Keratinocyte (primary cell): ENCODE data around the gene RPS2. TPM values are rescaled to one million over a fixed set of nuclear protein-coding genes. Genes with fewer than 3 reads are reported as not detected.

Source experiments
- DNase-seq: peaks from one replicate; pipeline ENCODE4 v3.0.0-alpha.2; 2011; ENCODE audit warnings: low read depth, missing footprints, low spot score
- FAIRE-seq: peaks from 2 replicates; lab custom pipeline; 2011; peaks lifted over from hg19 to GRCh38; lab: Jason Lieb, UNC
- H2AFZ ChIP-seq: 2 replicates; pipeline ENCODE4 v1.6.0; 2012; ENCODE audit warnings: low read length, control low read depth, inconsistent platforms; ENCODE audit not compliant: control insufficient read depth
- H3K27ac ChIP-seq: 2 replicates; pipeline ENCODE4 v1.5.1; 2011; ENCODE audit warnings: low read length; ENCODE audit not compliant: control insufficient read depth, insufficient read depth
- H3K27me3 ChIP-seq: 3 replicates; pipeline ENCODE4 v1.6.0; 2011; ENCODE audit warnings: low read length; ENCODE audit not compliant: control insufficient read depth, insufficient read depth; ENCODE audit errors: extremely low read depth
- H3K36me3 ChIP-seq, 2 experiments: 2 replicates in 1 of 2; 3 replicates in 1 of 2; pipeline ENCODE4 v1.5.1; 2011; ENCODE audit warnings: low read length in 2 of 2, mild to moderate bottlenecking in 1 of 2; ENCODE audit not compliant: control insufficient read depth in 2 of 2, insufficient read depth in 2 of 2; ENCODE audit errors: extremely low read depth in 1 of 2
- H3K4me1 ChIP-seq: 3 replicates; pipeline ENCODE4 v1.5.1; 2011; ENCODE audit warnings: low read length; ENCODE audit not compliant: control insufficient read depth, insufficient read depth; ENCODE audit errors: extremely low read depth
- H3K4me2 ChIP-seq: 3 replicates; pipeline ENCODE4 v1.6.0; 2011; ENCODE audit warnings: low read depth, low read length; ENCODE audit not compliant: control insufficient read depth, insufficient read depth; ENCODE audit errors: extremely low read depth
- H3K4me3 ChIP-seq, 3 experiments: fragments of 200-600 bp in 1 of 3; sonication (generic) in 1 of 3; 2 replicates in 2 of 3; 3 replicates in 1 of 3; pipeline ENCODE4 v1.5.1; 2011 to 2016; ENCODE audit warnings: low read length in 3 of 3, mild to moderate bottlenecking in 3 of 3, control low read depth in 2 of 3, inconsistent platforms in 1 of 3, low read depth in 1 of 3, mixed read lengths in 1 of 3, mixed run types in 1 of 3, moderate library complexity in 1 of 3; ENCODE audit not compliant: control insufficient read depth in 2 of 3, insufficient read depth in 2 of 3; ENCODE audit errors: extremely low read depth in 1 of 3
- H3K79me2 ChIP-seq: 2 replicates; pipeline ENCODE4 v1.6.0; 2012; ENCODE audit warnings: low read length; ENCODE audit not compliant: control insufficient read depth, insufficient read depth
- H3K9ac ChIP-seq: 3 replicates; pipeline ENCODE4 v1.6.0; 2011; ENCODE audit warnings: low read length; ENCODE audit not compliant: control insufficient read depth, insufficient read depth; ENCODE audit errors: extremely low read depth
- H3K9me1 ChIP-seq: 3 replicates; pipeline ENCODE4 v1.6.0; 2011; ENCODE audit warnings: low read length; ENCODE audit not compliant: control insufficient read depth, insufficient read depth; ENCODE audit errors: extremely low read depth
- H3K9me3 ChIP-seq: 2 replicates; pipeline ENCODE4 v1.5.1; 2012; ENCODE audit warnings: low read depth, low read length; ENCODE audit not compliant: control insufficient read depth
- H4K20me1 ChIP-seq: 3 replicates; pipeline ENCODE4 v1.6.0; 2011; ENCODE audit warnings: low read length; ENCODE audit not compliant: control insufficient read depth, insufficient read depth; ENCODE audit errors: extremely low read depth
- EZH2 ChIP-seq: IDR thresholded peaks from one replicate; pipeline ENCODE4 v1.6.1; 2012; ENCODE audit warnings: inconsistent platforms, mild to moderate bottlenecking, low read length, moderate library complexity
- dilution Hi-C: fragments of 300-500 bp; cut with MboI; formaldehyde crosslinking; loops from one replicate; pipeline ENCODE4 v1.7.0; 2020; ENCODE audit warnings: low sequenced_read_pairs; ENCODE audit not compliant: extremely low pct_ligation_motif_present
- polyA plus RNA-seq, 5 experiments: library from polyadenylated mRNA; depleted of rRNA in 3 of 5; stranded (reverse) in 3 of 5; stranded (forward) in 1 of 5; unstranded in 1 of 5; fragments of >200 nt; gene quantifications; 1 replicate in 1 of 5; 2 replicates in 3 of 5; 3 replicates in 1 of 5; pipeline versions ENCODE4 v1.2.1 to v1.2.3, GENCODE V29; 2011 to 2012; ENCODE audit warnings: missing spikeins in 2 of 5, low read depth in 1 of 5, low replicate concordance in 1 of 5
- TF ChIP-seq, protein P1 (sequence below), 3 experiments: IDR thresholded peaks in 1 of 3; conservative IDR thresholded peaks in 1 of 3; optimal IDR thresholded peaks in 1 of 3; 2 replicates in 2 of 3; 3 replicates in 1 of 3; pipeline versions ENCODE3 to v1.5.1; 2011; ENCODE audit warnings: low read length in 3 of 3, mild to moderate bottlenecking in 3 of 3, moderate library complexity in 2 of 3, control low read depth in 1 of 3, inconsistent platforms in 1 of 3; ENCODE audit not compliant: insufficient read depth in 2 of 3; ENCODE audit errors: extremely low read depth in 1 of 3

The RPS2 gene
- polyA plus RNA-seq, 1 donor (not counting 4 experiments of a cell fraction or from before 2014, with no cell fraction given) = 3,573 TPM

DNA sequence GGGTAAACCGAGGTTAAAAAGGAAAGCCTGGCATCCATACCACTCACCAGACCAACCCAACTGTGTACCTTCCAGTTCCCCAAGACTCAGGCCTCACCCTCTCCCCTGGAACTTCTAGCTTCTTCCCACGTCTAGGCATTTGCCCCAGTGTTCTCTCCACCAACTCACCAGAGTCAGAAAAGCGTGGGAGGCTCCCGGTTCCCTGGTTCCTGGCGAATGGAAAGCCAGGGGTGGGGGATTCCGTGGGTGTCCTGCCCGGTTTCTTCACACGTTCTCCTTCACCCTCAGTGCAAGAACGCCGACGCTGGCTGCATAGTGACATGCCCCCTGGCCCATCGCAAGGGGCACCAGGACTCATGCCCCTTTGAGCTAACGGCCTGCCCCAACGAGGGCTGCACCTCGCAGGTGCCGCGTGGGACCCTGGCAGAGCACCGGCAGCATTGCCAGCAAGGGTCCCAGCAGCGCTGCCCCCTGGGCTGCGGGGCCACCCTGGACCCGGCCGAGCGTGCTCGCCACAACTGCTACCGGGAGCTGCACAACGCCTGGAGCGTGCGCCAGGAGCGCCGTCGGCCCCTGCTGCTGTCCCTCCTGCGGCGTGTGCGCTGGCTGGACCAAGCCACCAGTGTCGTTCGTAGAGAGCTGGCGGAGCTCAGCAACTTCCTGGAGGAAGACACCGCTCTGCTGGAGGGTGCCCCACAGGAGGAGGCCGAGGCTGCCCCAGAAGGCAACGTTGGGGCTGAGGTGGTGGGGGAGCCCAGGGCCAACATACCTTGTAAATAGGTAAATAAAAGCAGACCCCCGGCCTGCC is 3.7 kb upstream of the RPS2 start:
- Histone ChIP-seq H3K9me1 (no peaks in the 10 kb centered on the region), H3K9me3 (no peaks in the 10 kb centered on the region), H3K4me2 (no peak overlapping the region), H3K27ac (no peak overlapping the region), H3K27me3 (no peaks in the 10 kb centered on the region), H3K4me1 (peaks cover 21% of the 10 kb centered on the region), H3K36me3 (peaks cover 7 to 11% of the 10 kb centered on the region in 2 experiments), H3K79me2 (peaks cover 47% of the 10 kb centered on the region), H3K4me3 (no peak overlapping the region), H4K20me1 (peaks cover 6% of the 10 kb centered on the region), H2AFZ (no peak overlapping the region), H3K9ac (no peak overlapping the region)
- FAIRE-seq (no peak), DNase-seq (no peak)
- TF ChIP-seq, protein P1, sequence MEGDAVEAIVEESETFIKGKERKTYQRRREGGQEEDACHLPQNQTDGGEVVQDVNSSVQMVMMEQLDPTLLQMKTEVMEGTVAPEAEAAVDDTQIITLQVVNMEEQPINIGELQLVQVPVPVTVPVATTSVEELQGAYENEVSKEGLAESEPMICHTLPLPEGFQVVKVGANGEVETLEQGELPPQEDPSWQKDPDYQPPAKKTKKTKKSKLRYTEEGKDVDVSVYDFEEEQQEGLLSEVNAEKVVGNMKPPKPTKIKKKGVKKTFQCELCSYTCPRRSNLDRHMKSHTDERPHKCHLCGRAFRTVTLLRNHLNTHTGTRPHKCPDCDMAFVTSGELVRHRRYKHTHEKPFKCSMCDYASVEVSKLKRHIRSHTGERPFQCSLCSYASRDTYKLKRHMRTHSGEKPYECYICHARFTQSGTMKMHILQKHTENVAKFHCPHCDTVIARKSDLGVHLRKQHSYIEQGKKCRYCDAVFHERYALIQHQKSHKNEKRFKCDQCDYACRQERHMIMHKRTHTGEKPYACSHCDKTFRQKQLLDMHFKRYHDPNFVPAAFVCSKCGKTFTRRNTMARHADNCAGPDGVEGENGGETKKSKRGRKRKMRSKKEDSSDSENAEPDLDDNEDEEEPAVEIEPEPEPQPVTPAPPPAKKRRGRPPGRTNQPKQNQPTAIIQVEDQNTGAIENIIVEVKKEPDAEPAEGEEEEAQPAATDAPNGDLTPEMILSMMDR (optimal IDR thresholded peaks at IDR 0.05 in 1 of 3, IDR thresholded peaks at IDR 0.05 in 1 of 3, conservative IDR thresholded peaks at IDR 0.05 in 1 of 3; ENCODE audit: extremely low read depth in 1 of 3, insufficient read depth in 2 of 3, low read length in 3 of 3) = no peak
- TF ChIP-seq EZH2 = no peak
- dilution Hi-C loops = no loop called here

DNA sequence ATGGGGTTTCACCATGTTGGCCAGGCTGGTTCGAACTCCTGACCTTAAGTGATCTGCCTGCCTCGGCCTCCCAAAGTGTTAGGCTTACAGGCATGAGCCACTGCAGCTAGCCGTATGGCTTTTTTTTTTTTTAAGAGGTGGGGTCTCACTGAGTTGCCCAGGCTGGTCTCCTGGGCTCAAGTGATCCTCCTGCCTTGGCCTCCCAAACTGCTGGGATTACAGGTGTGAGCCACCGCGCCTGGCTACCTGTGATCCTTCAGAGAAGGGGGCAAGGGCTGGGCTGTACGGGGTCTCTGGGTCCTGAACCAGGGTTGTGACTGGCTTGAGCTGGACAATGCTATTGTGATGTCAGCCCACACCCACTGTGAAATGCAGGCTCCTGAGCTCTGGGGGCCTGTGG is 1.8 kb upstream of the RPS2 start, which contains the start of gene RNF151:
TSS of gene RNF151 (plus strand) at position 397 of the 400 bp plus-strand sequence. CDS start 26 bp downstream, outside the sequence.
- H4K20me1 ChIP-seq = peaks cover 19% of the 10 kb centered on the region
- H2AFZ ChIP-seq = no peak within 1 kb of the TSS
- H3K4me1 ChIP-seq = peaks cover 28% of the 10 kb centered on the region
- FAIRE-seq = no peak
- dilution Hi-C loops = no loop called here
- H3K9ac ChIP-seq = peak within 1 kb of the TSS; percentile 85
- peaks cover 49% of the 10 kb centered on the region for H3K79me2 ChIP-seq
- H3K27ac ChIP-seq = peak within 1 kb of the TSS; percentile 88
- H3K36me3 ChIP-seq = peaks cover 16 to 26% of the 10 kb centered on the region in 2 experiments
- H3K4me2 ChIP-seq = peak within 1 kb of the TSS; percentile 99
- no peaks in the 10 kb centered on the region for H3K9me3 ChIP-seq
- H3K9me1 ChIP-seq = peaks cover 3% of the 10 kb centered on the region
- no peak for DNase-seq
- no peaks in the 10 kb centered on the region for H3K27me3 ChIP-seq
- peak within 1 kb of the TSS; percentile 69 to 85 (median 79) for H3K4me3 ChIP-seq
- TF ChIP-seq, protein P1 (optimal IDR thresholded peaks at IDR 0.05 in 1 of 3, IDR thresholded peaks at IDR 0.05 in 1 of 3, conservative IDR thresholded peaks at IDR 0.05 in 1 of 3; ENCODE audit: extremely low read depth in 1 of 3, insufficient read depth in 2 of 3, low read length in 3 of 3) = no peak
- TF ChIP-seq EZH2 = no peak
